Smooth muscle cell (in vitro differentiated cells): ENCODE results near the gene PCNX1. TPM values are rescaled to one million over a fixed set of nuclear protein-coding genes. Genes with fewer than 3 reads are reported as not detected.

Experiments
- DNase-seq: peaks from one replicate; lab custom pipeline; 2025; ENCODE audit not compliant: unreplicated experiment; lab: John Stamatoyannopoulos, UW
- H2AFZ ChIP-seq: fragments of 200-600 bp; sonication (generic); 2 replicates; pipeline ENCODE4 v1.6.0; 2016; ENCODE audit warnings: antibody characterized with exemption, low read depth, mild to moderate bottlenecking
- H3F3A ChIP-seq: fragments of 200-600 bp; sonication (generic); 2 replicates; pipeline ENCODE4 v1.6.0; 2017; ENCODE audit warnings: antibody characterized with exemption, low read depth
- H3K27ac ChIP-seq: fragments of 200-600 bp; sonication (generic); 2 replicates; pipeline ENCODE4 v1.5.1; 2016; ENCODE audit warnings: low read depth, mild to moderate bottlenecking
- H3K27me3 ChIP-seq: fragments of 200-600 bp; sonication (generic); 2 replicates; pipeline ENCODE4 v1.6.1; 2016; ENCODE audit warnings: low read depth, mild to moderate bottlenecking
- H3K36me3 ChIP-seq: fragments of 200-600 bp; sonication (generic); 2 replicates; pipeline ENCODE4 v1.5.1; 2016; ENCODE audit warnings: low read depth
- H3K4me1 ChIP-seq: fragments of 200-600 bp; sonication (generic); 2 replicates; pipeline ENCODE4 v1.5.1; 2016; ENCODE audit warnings: low read depth
- H3K4me2 ChIP-seq: fragments of 200-600 bp; sonication (generic); 2 replicates; pipeline ENCODE4 v1.6.0; 2016; ENCODE audit warnings: mild to moderate bottlenecking
- H3K4me3 ChIP-seq: fragments of 200-600 bp; sonication (generic); 2 replicates; pipeline ENCODE4 v1.5.1; 2016; ENCODE audit warnings: mild to moderate bottlenecking
- H3K79me2 ChIP-seq: fragments of 200-600 bp; sonication (generic); 2 replicates; pipeline ENCODE4 v1.6.0; 2016; ENCODE audit warnings: low read depth, mild to moderate bottlenecking
- H3K9ac ChIP-seq: fragments of 200-600 bp; sonication (generic); 2 replicates; pipeline ENCODE4 v1.6.0; 2016; ENCODE audit warnings: low read depth
- H3K9me3 ChIP-seq: fragments of 200-600 bp; sonication (generic); replicated peaks from 2 replicates; pipeline ENCODE4 v1.5.1; 2016; ENCODE audit warnings: low read depth
- H4K20me1 ChIP-seq: fragments of 200-600 bp; sonication (generic); 2 replicates; pipeline ENCODE4 v1.6.0; 2016; ENCODE audit warnings: low read depth
- CTCF ChIP-seq: fragments of 200-600 bp; sonication (generic); IDR thresholded peaks from 2 replicates; pipeline ENCODE4 v1.5.1; 2017; ENCODE audit warnings: borderline replicate concordance, mild to moderate bottlenecking, antibody characterized with exemption; ENCODE audit not compliant: insufficient read depth, poor library complexity, severe bottlenecking
- WGBS: methylation state at CpG from one replicate; pipeline ENCODE4 v1.1.7; 2016; ENCODE audit warnings: low lambda C conversion rate; 5-methylcytosine and 5-hydroxymethylcytosine counted together
- polyA plus RNA-seq: library from polyadenylated mRNA; unstranded; fragments of >200 nt; fragmentation: Nextera tagmentation; extraction: Ambion mirVana; gene quantifications from 2 replicates; pipeline ENCODE4 v1.2.1, GENCODE V29; 2016
- total RNA-seq: library from RNA; depleted of rRNA; stranded (reverse); fragments of >200 nt; gene quantifications from 2 replicates; pipeline ENCODE4 v1.2.3, GENCODE V29; 2014

Gene PCNX1
- total and polyA plus RNA-seq, 2 experiments from 2014 or later = 12.2 to 68.2 TPM

- Histone ChIP-seq H3K4me3 (no peak overlapping the region), H3K36me3 (peaks cover 38% of the 10 kb centered on the region), H3F3A (no peaks in the 10 kb centered on the region), H2AFZ (no peak overlapping the region), H3K4me2 (no peak overlapping the region), H3K9me3 (no peaks in the 10 kb centered on the region), H3K27me3 (no peaks in the 10 kb centered on the region), H3K27ac (no peak overlapping the region), H3K79me2 (peaks cover 22% of the 10 kb centered on the region), H3K4me1 (no peaks in the 10 kb centered on the region), H4K20me1 (peaks cover 17% of the 10 kb centered on the region), H3K9ac (no peak overlapping the region)
- no peak for TF ChIP-seq CTCF
- no peak for DNase-seq
- 97% methylated on average over 2 of the region's 2 CpGs for WGBS
These were observed 171.2 kb downstream of the PCNX1 start for GRCh38 chr14:71078500-71078899.

GRCh38 chr14:71086567-71086966 lies 179.3 kb downstream of the PCNX1 start:
- Histone ChIP-seq H3K36me3 (peaks cover 32% of the 10 kb centered on the region), H3K4me1 (peaks cover 4% of the 10 kb centered on the region), H2AFZ (no peak overlapping the region), H3F3A (no peaks in the 10 kb centered on the region), H3K79me2 (peaks cover 14% of the 10 kb centered on the region), H3K9me3 (no peaks in the 10 kb centered on the region), H3K27ac (no peak overlapping the region), H3K9ac (no peak overlapping the region), H3K4me2 (no peak overlapping the region), H4K20me1 (peaks cover 50% of the 10 kb centered on the region), H3K4me3 (no peak overlapping the region), H3K27me3 (no peaks in the 10 kb centered on the region)
- no peak for TF ChIP-seq CTCF
- WGBS = 96% methylated on average over 7 of the region's 7 CpGs
- DNase-seq = no peak

GRCh38 chr14:71089971-71090370 lies 182.7 kb downstream of the PCNX1 start:
- H4K20me1 ChIP-seq = peaks cover 18% of the 10 kb centered on the region
- H3K9me3 ChIP-seq = no peaks in the 10 kb centered on the region
- no peak overlapping the region for H3K4me2 ChIP-seq
- no peak for TF ChIP-seq CTCF
- no peak overlapping the region for H3K9ac ChIP-seq
- peaks cover 4% of the 10 kb centered on the region for H3K79me2 ChIP-seq
- no peaks in the 10 kb centered on the region for H3F3A ChIP-seq
- H3K4me3 ChIP-seq = no peak overlapping the region
- no peak overlapping the region for H3K27ac ChIP-seq
- no peaks in the 10 kb centered on the region for H3K27me3 ChIP-seq
- H2AFZ ChIP-seq = no peak overlapping the region
- peaks cover 42% of the 10 kb centered on the region for H3K36me3 ChIP-seq
- DNase-seq = no peak
- peaks cover 4% of the 10 kb centered on the region for H3K4me1 ChIP-seq

GRCh38 chr14:71094722-71095121 lies 187.5 kb downstream of the PCNX1 start:
- no peak for TF ChIP-seq CTCF

More at GRCh38 chr14:71094722-71095121, 187.5 kb downstream of the PCNX1 start:
- Histone ChIP-seq H3K36me3 (peaks cover 30% of the 10 kb centered on the region), H3K9ac (no peak overlapping the region), H3F3A (no peaks in the 10 kb centered on the region), H3K4me2 (no peak overlapping the region), H3K79me2 (peaks cover 8% of the 10 kb centered on the region), H2AFZ (no peak overlapping the region), H4K20me1 (peaks cover 22% of the 10 kb centered on the region), H3K4me3 (no peak overlapping the region), H3K4me1 (no peaks in the 10 kb centered on the region), H3K27me3 (no peaks in the 10 kb centered on the region), H3K9me3 (no peaks in the 10 kb centered on the region), H3K27ac (no peak overlapping the region)
- DNase-seq = no peak
- WGBS = 89% methylated on average over 5 of the region's 5 CpGs
